NCI-H524 treated with DMSO at 0.1 percent for 48 hours (cell line): ENCODE data around the gene C1RL.
A peak's percentile ranks its signal among the peaks of the same experiment; 100 is the strongest.

Source experiments
- DNase-seq: peaks from one replicate; lab custom pipeline; 2025; lab: John Stamatoyannopoulos, UW

C1RL gene

GRCh38 chr12:7108796-7109571 is at the start of gene C1RL:
Gene C1RL, minus strand, starts transcription at chr12:7109214. Its CDS starts 34 bp downstream, at chr12:7109180.
- DNase-seq: peak; percentile 33

- no peak for DNase-seq
Measured at GRCh38 chr12:7157391-7157790, 48.4 kb upstream of the C1RL start.

- no peak for DNase-seq
Measured at GRCh38 chr12:7156259-7157197, 47.5 kb upstream of the C1RL start.

GRCh38 chr12:7155471-7156034 is 46.5 kb upstream of the C1RL start:
- DNase-seq: no peak

GRCh38 chr12:7154901-7155470 is 46.0 kb upstream of the C1RL start:
- no peak for DNase-seq

- no peak for DNase-seq
Measured at GRCh38 chr12:7154042-7154441, 45.0 kb upstream of the C1RL start.

- no peak for DNase-seq
Measured at GRCh38 chr12:7152818-7153217, 43.8 kb upstream of the C1RL start.

GRCh38 chr12:7151532-7151931 is 42.5 kb upstream of the C1RL start:
- DNase-seq: no peak

- no peak for DNase-seq
Measured at GRCh38 chr12:7150841-7151240, 41.8 kb upstream of the C1RL start.

- DNase-seq: no peak
Measured at GRCh38 chr12:7150356-7150755, 41.3 kb upstream of the C1RL start.

GRCh38 chr12:7146906-7147305 is 37.9 kb upstream of the C1RL start:
- no peak for DNase-seq

- no peak for DNase-seq
Measured at GRCh38 chr12:7146228-7146627, 37.2 kb upstream of the C1RL start.

- DNase-seq: no peak
Measured at GRCh38 chr12:7145671-7146070, 36.7 kb upstream of the C1RL start.

- no peak for DNase-seq
Measured at GRCh38 chr12:7144414-7145120, 35.6 kb upstream of the C1RL start.

GRCh38 chr12:7143564-7143963 is 34.5 kb upstream of the C1RL start:
- DNase-seq: no peak

- DNase-seq: no peak
Measured at GRCh38 chr12:7142809-7143465, 33.9 kb upstream of the C1RL start.

GRCh38 chr12:7142056-7142644 is 33.1 kb upstream of the C1RL start:
- DNase-seq: no peak

- no peak for DNase-seq
Measured at GRCh38 chr12:7141351-7142005, 32.5 kb upstream of the C1RL start.

- no peak for DNase-seq
Measured at GRCh38 chr12:7139200-7139599, 30.2 kb upstream of the C1RL start.

GRCh38 chr12:7137908-7138307 is 28.9 kb upstream of the C1RL start:
- no peak for DNase-seq
